ENCODE data around the gene SEC16B.

GRCh38 chr1:177966199-177966598 is 3.7 kb downstream of the SEC16B start:
- TF ChIP-seq CTCF (IDR thresholded peaks at IDR 0.05; ENCODE audit: low read depth, low read length, missing input control) (no peak), HNF4A (conservative IDR thresholded peaks at IDR 0.05) (no peak), REST (IDR thresholded peaks at IDR 0.05) (no peak), JUND (IDR thresholded peaks at IDR 0.05) (no peak), RXRA (IDR thresholded peaks at IDR 0.05) (no peak)

Measured in liver (tissue), 3 donors.